Activated CD8-positive, alpha-beta memory T cell treated with anti-CD3 and anti-CD28 coated beads for 1 hour (primary cell): ENCODE data around the gene PFKL.

Source experiments
- DNase-seq, 2 donors: peaks; one replicate each; pipeline ENCODE4 v3.0.0-alpha.2; 2020; ENCODE audit warnings: low read depth in 1 of 2; ENCODE audit errors: extremely low read depth in 1 of 2

PFKL gene

DNA sequence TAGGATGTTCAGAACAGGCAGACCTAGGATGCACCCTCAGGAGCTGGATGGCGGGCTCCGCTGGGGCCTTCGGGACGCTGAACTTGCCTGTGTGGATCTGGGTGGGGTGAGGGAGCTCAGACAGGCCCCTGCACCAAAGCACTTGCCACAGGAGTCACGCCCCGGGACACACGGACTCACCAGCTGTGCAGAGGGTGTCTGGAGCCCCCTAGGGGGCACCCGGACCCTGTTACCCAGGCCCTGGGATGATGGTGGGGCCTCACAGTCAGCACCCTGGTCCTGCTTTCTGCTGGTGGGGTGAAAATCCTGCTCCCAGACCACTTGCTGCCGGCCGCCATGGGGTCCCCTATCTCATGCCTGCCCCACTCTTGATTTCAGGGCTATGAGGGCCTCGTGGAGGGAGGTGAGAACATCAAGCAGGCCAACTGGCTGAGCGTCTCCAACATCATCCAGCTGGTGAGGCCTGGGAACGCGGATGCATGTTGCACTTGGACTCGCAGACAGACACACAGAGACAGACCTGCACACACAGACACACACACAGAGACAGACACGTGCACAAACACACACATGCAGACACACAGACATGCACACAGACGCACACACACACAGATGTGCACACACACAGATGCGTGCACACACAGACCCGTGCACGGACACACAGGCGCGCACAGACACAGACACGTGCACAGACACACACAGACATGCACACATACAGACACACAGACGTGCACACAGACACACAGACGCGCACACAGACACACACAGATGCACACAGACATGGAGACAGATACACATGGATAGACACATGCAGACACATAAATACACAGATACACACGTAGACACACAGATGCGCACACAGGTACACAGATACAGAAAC lies 11.0 kb downstream of the PFKL start:
- no peak for DNase-seq

DNA sequence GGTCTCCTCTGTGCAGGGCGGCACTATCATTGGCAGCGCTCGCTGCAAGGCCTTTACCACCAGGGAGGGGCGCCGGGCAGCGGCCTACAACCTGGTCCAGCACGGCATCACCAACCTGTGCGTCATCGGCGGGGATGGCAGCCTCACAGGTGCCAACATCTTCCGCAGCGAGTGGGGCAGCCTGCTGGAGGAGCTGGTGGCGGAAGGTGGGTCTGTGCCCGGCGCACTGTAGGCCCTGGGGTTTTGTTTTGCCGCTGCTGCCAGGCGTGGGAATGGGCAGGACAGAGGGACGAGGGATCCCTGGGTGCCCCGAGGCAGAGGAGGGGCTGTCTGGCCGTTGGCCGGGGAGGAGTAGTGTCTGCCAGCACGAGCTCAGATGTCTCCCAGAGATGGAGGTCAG lies 12.2 kb downstream of the PFKL start:
- no peak for DNase-seq

DNA sequence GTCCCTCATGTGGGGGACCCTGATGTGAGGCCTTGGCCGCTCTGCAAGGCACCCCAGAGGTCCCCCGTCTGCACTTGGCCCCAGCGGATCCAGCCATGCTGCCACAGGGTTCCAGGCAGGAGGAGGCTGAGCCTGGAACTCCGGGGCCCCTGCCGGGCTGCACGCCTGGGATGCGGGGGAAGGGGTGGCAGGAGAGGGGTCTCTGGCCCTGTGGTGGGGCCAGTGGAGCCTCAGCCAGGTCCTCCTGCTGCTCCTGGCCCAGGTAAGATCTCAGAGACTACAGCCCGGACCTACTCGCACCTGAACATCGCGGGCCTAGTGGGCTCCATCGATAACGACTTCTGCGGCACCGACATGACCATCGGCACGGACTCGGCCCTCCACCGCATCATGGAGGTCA lies 12.9 kb downstream of the PFKL start:
- no peak for DNase-seq

DNA sequence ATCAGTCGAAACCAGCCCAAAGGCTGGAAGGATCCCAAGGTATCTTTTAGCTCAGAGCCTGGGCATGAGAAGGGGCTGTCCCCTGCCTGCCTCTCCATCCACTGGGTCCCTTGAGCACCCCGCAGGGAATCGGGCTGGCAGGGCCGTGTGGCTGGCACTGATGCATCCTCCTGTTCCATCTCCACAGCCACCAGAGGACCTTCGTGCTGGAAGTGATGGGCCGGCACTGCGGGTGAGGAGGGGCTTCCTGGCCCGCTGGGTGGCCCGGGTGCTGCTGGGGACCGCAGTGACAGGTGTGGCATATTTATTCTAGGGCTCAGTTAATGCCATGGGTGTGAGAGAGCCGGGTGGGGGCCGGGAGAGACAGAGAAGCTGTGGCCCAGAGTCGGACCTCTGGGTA lies 13.6 kb downstream of the PFKL start:
- DNase-seq = no peak

DNA sequence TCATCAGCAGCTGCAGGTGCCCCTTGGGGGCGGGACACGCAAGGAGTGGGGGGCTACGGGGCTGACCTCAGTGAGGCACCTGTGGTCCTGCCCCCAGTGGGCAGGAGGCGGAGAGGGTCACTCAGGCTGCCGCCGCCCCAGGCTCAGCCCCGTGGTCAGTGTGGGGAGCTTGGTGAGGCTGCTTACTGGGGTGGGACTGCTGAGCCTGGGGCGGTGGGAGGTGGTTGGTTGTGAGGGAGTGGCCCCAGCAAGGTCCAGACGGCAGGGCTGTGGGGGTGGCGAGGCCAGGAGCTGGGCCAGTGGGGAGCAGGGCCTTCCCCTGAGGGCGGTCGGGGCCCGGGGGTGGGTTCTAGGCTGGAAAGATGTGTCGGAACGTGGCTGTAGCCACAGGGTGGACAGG lies 14.3 kb downstream of the PFKL start:
- DNase-seq = no peak

DNA sequence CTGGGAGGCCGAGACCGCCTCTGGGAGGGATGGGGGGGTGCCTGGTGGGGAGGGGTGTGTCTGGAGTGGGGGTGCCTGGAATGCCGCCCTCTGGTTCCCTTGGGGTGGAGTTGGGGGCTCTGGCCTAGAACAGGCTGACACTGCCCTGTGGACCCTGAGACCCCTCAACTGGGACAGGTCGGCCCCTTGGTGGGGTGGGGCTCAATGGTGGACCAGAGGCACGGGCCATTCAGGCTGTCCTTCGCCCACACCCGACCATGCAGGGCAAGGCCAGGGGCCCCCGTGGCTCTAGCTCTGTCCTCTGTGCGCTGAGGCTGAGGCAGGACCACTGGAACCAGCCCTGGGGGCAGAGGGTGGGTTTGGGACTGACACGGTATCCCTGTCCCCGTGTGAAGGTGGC lies 14.7 kb downstream of the PFKL start:
- DNase-seq = no peak

DNA sequence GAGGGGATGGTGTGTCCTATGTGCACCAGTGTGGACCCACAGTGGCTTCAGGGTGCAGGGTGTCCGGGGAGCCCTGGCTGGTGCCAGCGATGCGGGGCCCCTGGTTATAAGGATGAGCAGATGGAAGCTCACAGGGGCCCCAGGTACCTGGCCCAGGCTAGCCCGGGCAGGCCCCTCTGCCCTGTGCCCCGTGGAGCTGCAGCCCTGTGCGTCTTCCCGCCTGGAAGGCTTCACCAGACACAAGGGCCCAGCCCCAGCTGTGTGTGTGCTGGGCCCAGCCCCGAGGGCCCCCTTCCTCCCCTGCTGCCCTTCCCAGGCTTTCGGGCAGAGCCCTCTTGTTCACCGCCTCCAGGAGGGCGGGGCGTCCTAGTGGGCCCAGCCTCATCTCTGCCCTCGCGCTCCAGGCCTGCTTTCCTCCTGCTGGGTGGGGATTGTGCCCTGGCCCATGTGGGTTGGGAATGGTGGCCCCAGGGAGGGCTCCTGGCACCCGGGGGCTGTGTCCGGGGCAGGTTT lies 15.9 kb downstream of the PFKL start:
- DNase-seq = no peak

DNA sequence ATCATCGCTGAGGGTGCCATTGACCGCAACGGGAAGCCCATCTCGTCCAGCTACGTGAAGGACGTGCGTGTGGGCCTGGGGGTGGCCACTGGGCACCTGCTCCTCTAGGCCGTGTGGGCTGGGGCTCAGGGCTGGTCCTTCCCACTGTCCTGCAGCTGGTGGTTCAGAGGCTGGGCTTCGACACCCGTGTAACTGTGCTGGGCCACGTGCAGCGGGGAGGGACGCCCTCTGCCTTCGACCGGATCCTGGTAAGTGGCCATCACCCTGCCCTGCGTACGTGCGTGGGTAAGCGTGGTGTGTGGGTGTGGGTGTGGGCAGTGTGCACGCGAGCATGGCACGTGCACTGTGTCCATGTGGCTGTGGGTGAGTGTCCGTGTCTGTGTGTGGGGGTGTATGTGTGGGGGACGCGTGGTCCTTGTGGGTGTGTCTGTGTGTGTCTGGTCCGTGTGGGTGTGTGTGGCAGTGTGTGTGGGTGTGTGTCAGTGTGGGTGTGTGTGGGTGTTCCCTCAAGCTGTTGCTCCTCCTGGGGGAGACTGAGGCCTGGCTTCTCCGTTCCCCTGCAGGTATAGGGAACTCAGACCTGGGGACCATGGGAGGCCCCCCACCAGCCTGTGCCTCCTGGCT lies 16.5 kb downstream of the PFKL start:
- DNase-seq = no peak

DNA sequence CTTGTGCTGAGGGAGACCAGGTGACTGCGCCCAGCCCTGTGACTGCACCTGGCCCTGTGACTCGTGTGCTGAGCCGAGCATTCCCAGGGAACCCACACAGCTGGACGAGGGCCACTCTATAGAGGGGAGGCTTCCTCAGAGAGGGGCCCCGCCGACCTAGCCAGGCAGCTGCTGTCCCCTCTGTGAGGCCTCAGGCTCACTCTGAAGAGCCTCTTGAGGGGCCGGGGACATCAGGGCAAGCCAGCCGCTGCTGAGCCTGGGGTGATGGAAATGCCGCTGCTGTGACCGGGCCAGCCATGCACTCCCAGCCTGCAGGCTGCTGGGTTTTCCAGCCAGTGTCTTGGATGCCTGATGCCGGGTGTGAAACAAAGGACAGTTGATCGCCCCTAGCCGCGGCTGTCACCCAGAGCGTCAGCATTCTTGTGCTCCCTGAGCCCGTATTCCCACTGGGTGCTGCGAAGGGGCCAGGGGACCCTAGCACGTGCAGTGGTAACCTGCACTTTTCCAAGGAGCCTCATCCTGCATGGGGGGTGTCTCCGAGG lies 17.5 kb downstream of the PFKL start:
- DNase-seq = no peak

DNA sequence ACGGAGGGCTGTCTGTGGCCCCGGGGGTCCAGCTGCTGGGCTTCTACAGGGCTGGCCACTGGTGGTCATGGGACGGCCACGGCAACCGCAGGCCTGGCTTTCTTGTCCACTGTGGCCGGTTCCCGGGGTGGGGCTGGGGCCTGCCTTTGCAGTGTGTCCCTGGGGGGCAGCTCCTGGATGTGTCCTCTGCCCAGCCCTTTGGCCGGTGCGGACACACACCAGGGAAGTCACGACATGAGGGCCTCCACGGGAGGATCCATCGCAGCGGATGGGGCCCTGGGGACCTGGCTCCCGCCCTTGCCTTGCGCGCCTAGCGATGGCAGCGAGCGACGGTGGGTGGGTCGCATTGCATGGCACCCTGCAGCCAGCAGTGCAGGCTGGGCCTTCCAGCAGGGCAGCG lies 18.0 kb downstream of the PFKL start:
- no peak for DNase-seq

DNA sequence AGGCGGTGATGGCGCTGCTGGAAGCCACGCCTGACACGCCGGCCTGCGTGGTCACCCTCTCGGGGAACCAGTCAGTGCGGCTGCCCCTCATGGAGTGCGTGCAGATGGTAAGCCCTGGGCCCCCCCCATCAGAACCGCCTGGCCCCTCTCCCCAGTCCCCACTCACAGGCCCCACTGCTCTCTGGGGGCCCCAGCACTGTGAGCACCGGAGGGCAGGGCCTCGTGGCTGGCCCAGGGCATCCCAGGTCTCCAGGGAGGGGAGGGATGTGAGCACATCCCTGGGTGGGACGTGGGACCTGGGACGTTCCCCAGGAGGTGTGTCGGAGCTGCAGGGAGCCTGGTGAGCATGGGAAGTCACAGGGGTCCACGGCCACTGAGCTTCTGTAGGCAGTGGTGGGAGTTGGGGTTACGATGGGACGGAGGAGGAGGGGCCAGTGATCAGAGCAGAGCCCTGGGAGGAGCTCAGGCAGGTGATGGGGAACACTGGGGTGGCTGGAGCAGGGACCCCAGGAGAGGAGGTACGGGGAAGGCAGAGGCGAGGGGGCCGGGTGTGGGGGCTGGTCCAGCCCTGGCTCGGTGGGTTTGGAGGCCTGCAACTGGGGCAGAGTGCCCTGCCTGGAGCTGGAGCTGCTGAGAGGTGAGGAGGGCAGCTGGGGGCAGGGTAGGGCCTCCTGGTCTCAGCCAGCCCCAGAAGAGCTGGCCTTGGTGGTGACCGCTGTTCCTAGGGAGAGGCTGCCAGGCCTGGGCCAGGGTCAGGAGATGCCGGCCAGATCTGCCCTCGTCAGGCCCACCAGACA lies 18.8 kb downstream of the PFKL start:
- no peak for DNase-seq

DNA sequence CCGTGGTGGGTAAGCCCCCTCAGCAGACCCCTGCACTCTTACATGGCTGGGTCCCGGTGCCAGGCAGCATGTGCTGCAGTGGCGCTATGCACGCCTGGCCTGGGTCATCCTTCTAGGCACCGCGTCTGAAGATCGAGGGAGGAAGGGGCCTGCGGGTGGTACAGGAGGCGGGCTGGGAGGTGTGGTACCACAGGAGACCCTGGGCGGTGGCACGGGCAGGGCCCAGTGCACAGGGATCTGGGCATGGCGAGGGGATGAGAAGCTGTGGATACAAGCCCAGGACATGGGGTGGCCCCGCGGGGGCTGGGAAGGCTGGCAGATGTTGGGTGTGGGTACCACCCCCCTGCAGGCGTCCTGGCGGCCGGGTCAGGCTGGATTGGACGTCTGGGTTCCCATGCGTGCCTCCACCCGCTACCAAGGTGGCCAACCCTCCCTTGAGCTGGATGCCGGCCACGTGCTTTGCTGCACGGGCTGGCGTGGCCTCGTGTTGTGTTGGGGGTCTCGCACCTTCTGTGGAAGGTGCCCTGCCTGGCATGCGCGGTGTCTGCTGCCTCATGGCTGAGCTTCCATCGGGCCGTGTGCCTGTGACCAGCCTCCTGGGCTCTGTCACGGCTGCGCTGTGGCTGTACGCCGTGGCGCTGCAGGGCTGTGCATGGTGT lies 19.7 kb downstream of the PFKL start:
- no peak for DNase-seq

DNA sequence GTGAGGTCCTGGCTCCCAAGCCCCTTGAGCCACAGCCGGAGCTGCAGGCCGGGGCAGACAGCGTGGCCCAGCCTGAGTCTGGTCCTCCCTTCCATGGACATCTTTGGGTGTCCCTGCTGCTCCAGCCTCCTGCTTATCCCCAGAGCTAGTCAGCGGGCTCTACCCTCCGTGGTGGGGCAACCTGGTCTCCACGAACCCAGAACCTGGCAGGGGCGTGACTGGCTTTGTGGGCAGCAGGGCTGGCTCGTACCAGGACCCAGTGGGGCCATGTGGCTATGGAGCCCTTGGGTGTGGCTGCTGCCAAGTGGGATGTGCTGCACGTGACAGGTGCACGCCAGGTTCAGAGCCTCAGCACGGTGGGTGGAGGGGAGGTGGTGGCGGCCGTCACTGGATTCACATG lies 21.0 kb downstream of the PFKL start:
- no peak for DNase-seq

DNA sequence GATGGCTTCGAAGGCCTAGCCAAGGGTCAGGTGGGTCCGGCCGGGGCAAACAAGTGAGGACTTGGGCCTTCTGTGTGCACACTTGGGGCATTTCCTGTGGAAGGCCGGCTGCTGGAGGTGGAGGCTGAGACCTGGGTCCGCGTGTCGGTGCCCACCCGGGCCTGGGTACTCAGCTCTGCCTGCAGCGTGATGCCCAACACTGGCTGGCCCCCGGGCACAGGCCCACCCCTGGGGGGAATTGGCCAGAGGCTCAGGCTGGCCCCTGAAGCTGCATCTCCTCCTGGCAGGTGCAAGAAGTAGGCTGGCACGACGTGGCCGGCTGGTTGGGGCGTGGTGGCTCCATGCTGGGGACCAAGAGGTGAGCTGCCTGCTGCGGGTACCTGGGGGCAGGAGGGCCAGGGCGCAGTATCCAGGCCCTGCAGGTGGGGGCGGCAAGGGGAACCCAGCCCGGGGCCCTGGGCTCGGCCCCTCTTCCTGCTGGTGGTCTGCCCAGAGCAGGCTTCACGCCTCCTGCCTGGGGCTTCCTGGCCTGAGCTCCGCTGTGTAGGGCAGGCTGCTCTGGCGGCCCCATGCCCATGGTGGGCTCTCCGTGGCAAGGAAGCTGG lies 22.1 kb downstream of the PFKL start:
- no peak for DNase-seq

DNA sequence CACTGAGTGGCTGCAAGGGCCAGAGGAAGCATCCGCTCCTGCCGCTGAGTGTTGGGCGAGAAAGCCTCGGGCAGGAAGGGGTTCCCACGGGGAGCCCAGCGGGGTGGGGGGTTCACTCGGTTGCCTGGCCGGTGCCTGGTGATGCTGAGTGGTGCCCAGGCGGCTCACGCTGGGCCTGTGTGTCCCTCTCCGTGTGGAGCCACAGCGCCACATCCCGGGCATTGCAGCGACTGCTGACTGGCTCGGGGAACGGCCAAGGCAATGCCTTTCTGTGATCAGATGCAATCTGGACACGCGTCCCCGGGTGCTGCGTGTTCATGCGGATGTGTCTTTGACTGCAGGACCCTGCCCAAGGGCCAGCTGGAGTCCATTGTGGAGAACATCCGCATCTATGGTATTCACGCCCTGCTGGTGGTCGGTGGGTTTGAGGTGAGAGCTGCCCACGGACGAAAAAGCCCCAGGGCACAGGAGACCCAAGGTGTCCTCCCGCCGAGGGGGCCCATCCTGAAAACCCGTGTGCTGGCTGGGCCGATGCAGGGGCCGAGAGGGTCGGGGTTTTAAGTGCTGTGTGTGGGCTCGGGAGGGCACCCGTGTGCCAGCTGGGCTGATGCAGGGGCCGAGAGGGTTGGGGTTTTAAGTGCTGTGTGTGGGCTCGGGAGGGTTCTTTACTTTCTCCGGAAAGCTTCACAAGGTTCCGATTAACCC lies 22.9 kb downstream of the PFKL start:
- DNase-seq = no peak

DNA sequence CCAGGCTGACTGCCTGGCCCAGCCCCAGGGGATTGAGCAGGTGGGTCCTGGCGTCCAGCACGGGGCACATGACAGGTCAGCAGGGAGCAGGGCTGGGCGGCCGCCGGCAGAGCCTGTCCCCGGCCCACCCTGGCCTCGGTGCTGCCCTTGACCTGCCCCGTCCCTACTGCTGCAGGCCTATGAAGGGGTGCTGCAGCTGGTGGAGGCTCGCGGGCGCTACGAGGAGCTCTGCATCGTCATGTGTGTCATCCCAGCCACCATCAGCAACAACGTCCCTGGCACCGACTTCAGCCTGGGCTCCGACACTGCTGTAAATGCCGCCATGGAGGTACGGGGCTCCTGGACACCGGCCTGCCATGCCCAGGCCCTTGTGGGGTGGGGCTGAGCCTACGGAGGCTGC lies 23.7 kb downstream of the PFKL start:
- DNase-seq = no peak

DNA sequence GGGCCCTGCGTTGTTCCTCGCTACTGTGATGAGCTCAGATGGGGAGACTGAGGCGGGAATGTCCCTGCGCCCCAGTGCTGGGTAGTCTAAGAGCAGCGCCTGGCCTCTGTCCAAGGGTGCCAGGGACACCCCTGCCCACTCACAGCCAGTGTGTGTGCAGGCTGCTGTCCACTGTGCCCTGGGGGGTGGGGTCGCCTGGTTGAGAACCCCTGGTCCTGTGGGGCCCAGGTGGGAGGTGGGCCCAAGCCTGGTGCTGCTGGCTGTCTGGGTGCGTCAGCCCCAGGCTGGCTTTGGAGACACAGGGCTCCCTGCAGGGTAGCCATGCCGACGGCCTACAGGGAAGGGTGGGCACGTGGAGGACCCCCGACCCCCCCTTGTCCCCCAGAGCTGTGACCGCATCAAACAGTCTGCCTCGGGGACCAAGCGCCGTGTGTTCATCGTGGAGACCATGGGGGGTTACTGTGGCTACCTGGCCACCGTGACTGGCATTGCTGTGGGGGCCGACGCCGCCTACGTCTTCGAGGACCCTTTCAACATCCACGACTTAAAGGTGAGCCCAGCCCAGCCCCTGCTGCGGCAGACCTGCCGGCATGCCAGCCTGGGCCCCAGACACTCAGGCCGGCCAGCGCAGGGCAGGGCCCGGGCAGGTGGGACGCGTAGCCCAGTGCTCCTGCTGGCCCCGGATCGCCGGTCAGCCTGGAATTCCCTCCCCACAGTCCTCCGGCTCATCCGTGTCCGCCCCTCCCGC lies 24.4 kb downstream of the PFKL start:
- DNase-seq = no peak

DNA sequence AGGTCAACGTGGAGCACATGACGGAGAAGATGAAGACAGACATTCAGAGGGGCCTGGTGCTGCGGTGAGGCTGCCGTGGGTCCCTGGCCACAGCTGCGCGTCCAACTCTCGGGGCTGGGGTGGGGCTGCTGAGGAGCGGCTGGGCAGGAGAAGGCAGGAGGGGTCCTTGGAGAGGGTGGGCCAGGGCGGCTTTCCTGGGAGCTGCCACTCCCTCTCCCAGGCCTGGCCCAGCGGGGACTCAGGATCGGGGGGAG lies 24.9 kb downstream of the PFKL start:
- no peak for DNase-seq
